GM18519 (cell line): ENCODE data around the gene SIPA1L3.
A peak's percentile ranks its signal among the peaks of the same experiment; 100 is the strongest.

Experiments used
- ATAC-seq: cut with Tn5 transposase; IDR thresholded peaks from one replicate; pipeline ENCODE4 v1.9.1; 2021; ENCODE audit warnings: mild to moderate bottlenecking, moderate library complexity; ENCODE audit not compliant: unreplicated experiment, low FRiP score

Gene SIPA1L3

GRCh38 chr19:38033658-38034491 lies 126.9 kb downstream of the SIPA1L3 start:
- no peak for ATAC-seq

- no peak for ATAC-seq
These were observed 127.5 kb downstream of the SIPA1L3 start for GRCh38 chr19:38034492-38034860.

- no peak for ATAC-seq
These were observed 128.8 kb downstream of the SIPA1L3 start for GRCh38 chr19:38035515-38036495.

GRCh38 chr19:38036707-38037611 lies 130.0 kb downstream of the SIPA1L3 start:
- no peak for ATAC-seq

- ATAC-seq, result no peak
These were observed 133.0 kb downstream of the SIPA1L3 start for GRCh38 chr19:38039966-38040365.

GRCh38 chr19:38042132-38042531 lies 135.1 kb downstream of the SIPA1L3 start:
- ATAC-seq, result no peak

- no peak for ATAC-seq
These were observed 136.7 kb downstream of the SIPA1L3 start for GRCh38 chr19:38043649-38044144.

GRCh38 chr19:38044267-38045111 lies 137.5 kb downstream of the SIPA1L3 start:
- ATAC-seq, result no peak

GRCh38 chr19:38045554-38046253 lies 138.7 kb downstream of the SIPA1L3 start:
- no peak for ATAC-seq

GRCh38 chr19:38046254-38047048 lies 139.4 kb downstream of the SIPA1L3 start:
- no peak for ATAC-seq

- no peak for ATAC-seq
These were observed 140.0 kb downstream of the SIPA1L3 start for GRCh38 chr19:38047049-38047438.

GRCh38 chr19:38047641-38048040 lies 140.6 kb downstream of the SIPA1L3 start:
- ATAC-seq, result no peak

GRCh38 chr19:38049105-38049649 lies 142.2 kb downstream of the SIPA1L3 start:
- ATAC-seq, result peak; percentile 38

GRCh38 chr19:38055010-38055409 lies 148.0 kb downstream of the SIPA1L3 start:
- no peak for ATAC-seq

- ATAC-seq, result no peak
These were observed 148.9 kb downstream of the SIPA1L3 start for GRCh38 chr19:38055655-38056521.

GRCh38 chr19:38056646-38057045 lies 149.6 kb downstream of the SIPA1L3 start:
- no peak for ATAC-seq
